Left colon (tissue), 2 donors: ENCODE measurements around the gene TBCCD1. TPM values are rescaled to one million over a fixed set of nuclear protein-coding genes. Genes with fewer than 3 reads are reported as not detected.
"Not testable (repeated sequence)": the region's sequence is repeated elsewhere in the genome, so short reads cannot be mapped to it uniquely, and the experiment has no call there.

Source experiments
- ATAC-seq: fragments of 200-7000 bp; cut with Tn5 transposase; one replicate; pipeline ENCODE4 v1.9.1; 2020; ENCODE audit warnings: mild to moderate bottlenecking, moderate library complexity
- DNase-seq, 2 donors: peaks; one replicate each; pipeline ENCODE4 v3.0.0-alpha.2; 2020
- intact Hi-C, 2 donors: fragments of 100-400 bp; cut with DNase I in 1 of 2; cut with micrococcal nuclease in 1 of 2; formaldehyde crosslinking; loops; one replicate each; pipeline versions ENCODE4 v1.11.2 to v1.14.0; 2022; cut with DNase I, micrococcal nuclease
- total RNA-seq, 2 donors: library from RNA; stranded (reverse); fragmentation: NEBNext Ultra II Directional; extraction: Animal tissue kit (Norgen Biotek cat#: 25700); gene quantifications; one replicate each; pipeline ENCODE4 v1.2.1, GENCODE V29; 2021
- donor health status: DM: no; HTN: no; CAD: no.
- donor health status: DM: yes; HTN: yes; CAD: no.

TBCCD1 gene
- total RNA-seq, 2 donors from 2014 or later: 10.0 to 10.7 TPM

- intact Hi-C loops: no loop called here
- ATAC-seq (no peak), DNase-seq (no peak)
These were observed 31.6 kb upstream of the TBCCD1 start for GRCh38 chr3:186598794-186599141.

- intact Hi-C loops: no loop called here
- ATAC-seq: no peak
- DNase-seq: no peak
These were observed 31.1 kb upstream of the TBCCD1 start for GRCh38 chr3:186598108-186598784.

- intact Hi-C loops: no loop called here
- no peak for ATAC-seq
- no peak for DNase-seq
These were observed 29.6 kb upstream of the TBCCD1 start for GRCh38 chr3:186596568-186597287.

- intact Hi-C loops: no loop called here
- DNase-seq (no peak), ATAC-seq (no peak)
These were observed 27.5 kb upstream of the TBCCD1 start for GRCh38 chr3:186594591-186595113.

GRCh38 chr3:186593862-186594261, 26.7 kb upstream of the TBCCD1 start:
- DNase-seq (no peak), ATAC-seq (peak; percentile 48)
- intact Hi-C loops: no loop called here

GRCh38 chr3:186592682-186593081, 25.5 kb upstream of the TBCCD1 start:
- DNase-seq (no peak), ATAC-seq (no peak)
- intact Hi-C loops: no loop called here

- ATAC-seq: no peak
- intact Hi-C loops: no loop called here
- no peak for DNase-seq
These were observed 23.6 kb upstream of the TBCCD1 start for GRCh38 chr3:186590580-186591295.

- intact Hi-C loops: no loop called here
- DNase-seq (no peak), ATAC-seq (peak; percentile 45)
These were observed 22.9 kb upstream of the TBCCD1 start for GRCh38 chr3:186589856-186590579.

- ATAC-seq (peak; percentile 38), DNase-seq (no peak)
- intact Hi-C loops: no loop called here
These were observed 22.0 kb upstream of the TBCCD1 start for GRCh38 chr3:186589121-186589520.

- intact Hi-C loops: no loop called here
- DNase-seq: no peak
- ATAC-seq: peak; percentile 48
These were observed 21.5 kb upstream of the TBCCD1 start for GRCh38 chr3:186588632-186589031.

GRCh38 chr3:186587183-186587582, 20.0 kb upstream of the TBCCD1 start:
- DNase-seq (no peak), ATAC-seq (no peak)
- intact Hi-C loops: no loop called here

GRCh38 chr3:186586245-186586644, 19.1 kb upstream of the TBCCD1 start:
- intact Hi-C loops, DNase-seq, ATAC-seq: not testable (repeated sequence)

- intact Hi-C loops: no loop called here
- DNase-seq (no peak), ATAC-seq (no peak)
These were observed 16.7 kb upstream of the TBCCD1 start for GRCh38 chr3:186583831-186584230.

- ATAC-seq: no peak
These were observed 15.4 kb upstream of the TBCCD1 start for GRCh38 chr3:186582541-186582940.

GRCh38 chr3:186580785-186581184, 13.6 kb upstream of the TBCCD1 start:
- ATAC-seq (no peak), DNase-seq (no peak)
- intact Hi-C loops: no loop called here

More at GRCh38 chr3:186582541-186582940, 15.4 kb upstream of the TBCCD1 start:
- no peak for DNase-seq
- intact Hi-C loops: no loop called here

- intact Hi-C loops: no loop called here
- DNase-seq (no peak), ATAC-seq (no peak)
These were observed 10.4 kb upstream of the TBCCD1 start for GRCh38 chr3:186577521-186577920.

- no peak for ATAC-seq
- intact Hi-C loops: no loop called here
- no peak for DNase-seq
These were observed 4.5 kb upstream of the TBCCD1 start for GRCh38 chr3:186571644-186572013.

GRCh38 chr3:186570941-186571643, 4.0 kb upstream of the TBCCD1 start:
- intact Hi-C loops: no loop called here
- peak; percentile 18 to 30 for DNase-seq

More at GRCh38 chr3:186570941-186571643, 4.0 kb upstream of the TBCCD1 start:
- ATAC-seq: no peak
